Endothelial cell of umbilical vein (primary cell): ENCODE results near the gene ANKRD34A. TPM values are rescaled to one million over a fixed set of nuclear protein-coding genes. Genes with fewer than 3 reads are reported as not detected.

Source experiments
- BruUV-seq: library from RNA; stranded (reverse); fragments of 400-500 nt; replicated peaks from 2 replicates; lab custom pipeline; 2021; lab: Mats Ljungman, UMichigan
- CTCF ChIA-PET: fragments of 300-600, 350-600 bp; sonication (Branson Sonifier 250); formaldehyde crosslinking; loops from one replicate; lab custom pipeline; 2021; ENCODE audit warnings: antibody characterized with exemption, inconsistent platforms; lab: Charles Lee
- POLR2A ChIA-PET: fragments of 300-600, 350-600 bp; sonication (Branson Sonifier 250); formaldehyde crosslinking; loops from one replicate; lab custom pipeline; 2021; ENCODE audit warnings: antibody characterized with exemption, inconsistent platforms; lab: Charles Lee
- DNase-seq: peaks from one replicate; pipeline ENCODE4 v3.0.0-alpha.2; 2011; ENCODE audit warnings: low read depth, low spot score
- FAIRE-seq: peaks from 2 replicates; lab custom pipeline; 2011; peaks lifted over from hg19 to GRCh38; lab: Jason Lieb, UNC
- H2AFZ ChIP-seq: 2 replicates; pipeline ENCODE4 v1.6.0; 2012; ENCODE audit warnings: low read depth, low read length, control low read depth, inconsistent platforms
- H3K27ac ChIP-seq: 2 replicates; pipeline ENCODE4 v1.5.1; 2011; ENCODE audit warnings: low read depth, mild to moderate bottlenecking, control low read depth, low read length, moderate library complexity; ENCODE audit not compliant: insufficient read depth
- H3K27me3 ChIP-seq, 2 experiments: 2 replicates each; pipeline versions ENCODE4 v1.6.0 to v1.6.1; 2011; ENCODE audit warnings: low read length in 2 of 2, mixed read lengths in 1 of 2; ENCODE audit not compliant: control insufficient read depth in 2 of 2, insufficient read depth in 2 of 2
- H3K36me3 ChIP-seq, 2 experiments: 2 replicates in 1 of 2; 3 replicates in 1 of 2; pipeline ENCODE4 v1.5.1; 2011; ENCODE audit warnings: low read length in 2 of 2, mild to moderate bottlenecking in 1 of 2, moderate library complexity in 1 of 2; ENCODE audit not compliant: control insufficient read depth in 2 of 2, insufficient read depth in 2 of 2; ENCODE audit errors: extremely low read depth in 1 of 2
- H3K4me1 ChIP-seq: 3 replicates; pipeline ENCODE4 v1.5.1; 2011; ENCODE audit warnings: mild to moderate bottlenecking, low read length; ENCODE audit not compliant: control insufficient read depth, insufficient read depth; ENCODE audit errors: extremely low read depth
- H3K4me2 ChIP-seq: 2 replicates; pipeline ENCODE4 v1.6.1; 2011; ENCODE audit warnings: low read length, control low read depth, mixed read lengths; ENCODE audit not compliant: insufficient read depth
- H3K4me3 ChIP-seq, 3 experiments: fragments of 200-600 bp in 1 of 3; sonication (generic), shearing (Covaris generic) in 1 of 3; replicated peaks in 1 of 3; 2 replicates each; pipeline ENCODE4 v1.5.1; 2011 to 2016; ENCODE audit warnings: control low read depth in 3 of 3, low read length in 3 of 3, mild to moderate bottlenecking in 2 of 3, inconsistent platforms in 1 of 3, low read depth in 1 of 3, moderate library complexity in 1 of 3; ENCODE audit not compliant: insufficient read depth in 1 of 3
- H3K79me2 ChIP-seq: 2 replicates; pipeline ENCODE4 v1.6.0; 2012; ENCODE audit warnings: low read length, inconsistent platforms; ENCODE audit not compliant: control insufficient read depth, insufficient read depth
- H3K9ac ChIP-seq: replicated peaks from 2 replicates; pipeline ENCODE3; 2011; ENCODE audit warnings: low read length, control low read depth; ENCODE audit not compliant: insufficient read depth; ENCODE audit errors: extremely low read depth
- H3K9me1 ChIP-seq: replicated peaks from 3 replicates; pipeline ENCODE4 v1.6.0; 2011; ENCODE audit warnings: mild to moderate bottlenecking, low read length; ENCODE audit not compliant: control insufficient read depth, insufficient read depth; ENCODE audit errors: extremely low read depth
- H3K9me3 ChIP-seq: replicated peaks from 2 replicates; pipeline ENCODE4 v1.5.1; 2012; ENCODE audit warnings: low read length, inconsistent platforms; ENCODE audit not compliant: control insufficient read depth, insufficient read depth
- H4K20me1 ChIP-seq: replicated peaks from 2 replicates; pipeline ENCODE3; 2011; ENCODE audit warnings: mild to moderate bottlenecking, low read length; ENCODE audit not compliant: control insufficient read depth, insufficient read depth; ENCODE audit errors: extremely low read depth
- EZH2 ChIP-seq: IDR thresholded peaks from 2 replicates; pipeline ENCODE4 v1.6.1; 2012; ENCODE audit warnings: borderline replicate concordance, low read depth, mild to moderate bottlenecking, moderate library complexity, low read length, inconsistent platforms; ENCODE audit not compliant: severe bottlenecking
- FOS ChIP-seq: IDR thresholded peaks from 2 replicates; pipeline ENCODE4 v1.6.1; 2011; ENCODE audit warnings: mild to moderate bottlenecking, low read length, moderate library complexity, borderline replicate concordance; ENCODE audit not compliant: insufficient read depth
- GATA2 ChIP-seq: IDR thresholded peaks from 2 replicates; pipeline ENCODE4 v1.7.0; 2011; ENCODE audit warnings: low read depth, mild to moderate bottlenecking, moderate library complexity, mixed read lengths, low read length; ENCODE audit not compliant: insufficient read length, insufficient read depth
- JUN ChIP-seq: IDR thresholded peaks from 2 replicates; pipeline ENCODE4 v1.6.1; 2011; ENCODE audit warnings: borderline replicate concordance, low read depth; ENCODE audit not compliant: insufficient read length, insufficient read depth
- MYC ChIP-seq: IDR thresholded peaks from one replicate; pipeline ENCODE4 v1.6.1; 2011; ENCODE audit warnings: mild to moderate bottlenecking, low read depth, low read length
- POLR2A ChIP-seq: IDR thresholded peaks from 2 replicates; pipeline ENCODE4 v1.6.1; 2012; ENCODE audit warnings: low read depth, mild to moderate bottlenecking, control low read depth, low read length
- POLR2AphosphoS5 ChIP-seq: IDR thresholded peaks from 2 replicates; pipeline ENCODE4 v1.6.1; 2012; ENCODE audit warnings: low read depth, mild to moderate bottlenecking, control low read depth, low read length, moderate library complexity; ENCODE audit not compliant: insufficient read depth
- dilution Hi-C: fragments of 300-500 bp; cut with MboI; formaldehyde crosslinking; loops from one replicate; pipeline ENCODE4 v1.15.0; 2019; ENCODE audit warnings: low sequenced_read_pairs; ENCODE audit not compliant: extremely low pct_ligation_motif_present
- intact Hi-C: fragments of 100-400 bp; cut with micrococcal nuclease; formaldehyde crosslinking; loops from one replicate; pipeline ENCODE4 v1.10.0; 2022
- polyA plus RNA-seq, 4 experiments: library from polyadenylated mRNA; depleted of rRNA in 3 of 4; stranded (reverse) in 3 of 4; unstranded in 1 of 4; fragments of >200 nt; gene quantifications; 2 replicates each; pipeline versions ENCODE4 v1.2.1 to v1.2.3, GENCODE V29; 2011 to 2012; ENCODE audit warnings: missing spikeins in 1 of 4
- total RNA-seq: library from RNA; stranded (reverse); gene quantifications from 2 replicates; pipeline ENCODE4 v1.2.3, GENCODE V29; 2021
- TF ChIP-seq, protein P1 (sequence below), 2 donors: IDR thresholded peaks; 1 replicate in 1 of 2; 2 replicates in 1 of 2; pipeline ENCODE4 v1.5.1; 2011; ENCODE audit warnings: low read length in 2 of 2, mild to moderate bottlenecking in 2 of 2, moderate library complexity in 2 of 2, control low read depth in 1 of 2, inconsistent platforms in 1 of 2, low read depth in 1 of 2; ENCODE audit not compliant: insufficient read depth in 1 of 2; ENCODE audit errors: extremely low read depth in 1 of 2
- TF ChIP-seq, protein P2 (sequence below): IDR thresholded peaks from 2 replicates; pipeline ENCODE4 v1.6.1; 2011; ENCODE audit not compliant: insufficient read depth, insufficient read length

The ANKRD34A gene
- total and polyA plus RNA-seq, 2 donors (not counting 3 experiments of a cell fraction or from before 2014, with no cell fraction given) = 0.24 to 0.43 TPM

DNA sequence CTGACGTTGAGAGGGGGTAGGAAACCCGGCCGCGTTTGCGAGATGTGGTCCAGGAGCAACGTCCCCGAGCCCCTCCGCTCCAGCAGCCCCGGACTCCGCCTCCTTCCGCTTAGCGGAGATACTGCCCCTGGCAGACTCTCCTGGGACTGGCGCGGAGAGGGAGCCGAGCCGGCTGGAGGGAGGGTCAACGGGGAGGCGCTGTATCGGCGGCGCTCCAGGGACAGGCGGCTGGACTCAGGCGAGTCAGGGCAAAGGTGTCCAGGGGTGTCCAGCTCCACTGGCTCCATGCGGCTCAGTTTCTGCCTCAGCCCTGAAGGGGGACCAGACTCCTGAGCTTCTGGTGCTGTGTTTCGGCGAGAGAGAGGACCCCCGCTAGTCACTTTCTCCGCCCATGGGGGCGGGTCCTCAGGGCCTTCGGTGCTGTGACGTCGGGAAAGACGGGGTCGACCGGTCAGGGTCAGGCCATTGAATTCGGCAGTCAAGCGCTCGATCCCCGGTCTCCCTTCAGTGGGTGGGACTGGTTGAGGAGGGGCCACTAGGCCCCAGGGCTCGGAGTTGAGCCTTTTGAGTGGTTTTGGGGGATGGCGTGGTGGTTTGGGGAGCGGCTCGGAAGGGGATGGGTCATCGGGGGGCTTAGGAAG is 3.8 kb downstream of the ANKRD34A start:
- FAIRE-seq = peak; percentile 87
- H3K9me3 ChIP-seq = no peaks in the 10 kb centered on the region
- no peaks in the 10 kb centered on the region for H4K20me1 ChIP-seq
- ChIA-PET CTCF (interaction anchor here (1.5 kb wide), 1 partner anchor 47 kb away, joined by 4 read pairs; no protein-coding TSS in a partner anchor), POLR2A (no interaction called here)
- TF ChIP-seq POLR2AphosphoS5 = peak; percentile 54
- no peak for TF ChIP-seq JUN
- peak overlapping the region; percentile 86 for H3K4me2 ChIP-seq
- peak overlapping the region; percentile 95 for H2AFZ ChIP-seq
- DNase-seq = peak; percentile 72
- no peaks in the 10 kb centered on the region for H3K36me3 ChIP-seq
- H3K27ac ChIP-seq = no peak overlapping the region
- H3K9me1 ChIP-seq = no peaks in the 10 kb centered on the region
- no peaks in the 10 kb centered on the region for H3K27me3 ChIP-seq
- H3K4me1 ChIP-seq = peaks cover 51% of the 10 kb centered on the region
- dilution Hi-C loops = no loop called here
- no TSS peak for BruUV-seq
- H3K4me3 ChIP-seq = peak overlapping the region; percentile 32 to 75 (median 73)
- H3K79me2 ChIP-seq = peaks cover 17% of the 10 kb centered on the region
- peak overlapping the region; percentile 53 for H3K9ac ChIP-seq
- intact Hi-C loops = no loop called here

DNA sequence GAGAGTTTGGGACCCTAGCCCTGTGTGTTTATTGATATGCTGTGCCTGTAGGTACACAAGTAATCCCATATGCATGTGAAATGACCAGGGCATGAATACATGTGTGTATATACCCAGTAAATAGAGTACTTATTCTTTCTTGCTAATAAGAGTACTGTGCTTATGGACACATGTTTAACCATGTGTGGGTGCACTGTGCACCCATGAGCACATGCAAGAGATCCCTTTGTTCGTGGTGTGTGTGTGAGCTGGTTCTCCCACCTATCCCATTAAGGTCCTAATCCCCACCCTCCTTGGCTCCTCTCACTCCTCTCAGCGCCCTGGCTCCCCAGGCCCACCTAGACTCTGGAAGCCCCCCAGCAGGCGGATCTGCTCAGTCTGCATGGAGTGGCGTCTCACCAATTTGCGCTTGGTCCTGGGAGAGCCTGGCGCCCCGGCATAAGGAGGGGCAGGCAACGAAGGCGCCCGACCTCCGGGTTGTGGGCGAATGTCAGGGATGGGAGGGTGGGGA is 4.4 kb downstream of the ANKRD34A start:
- H3K9ac ChIP-seq = no peak overlapping the region

More for the DNA sequence above, 4.4 kb downstream of the ANKRD34A start:
- intact Hi-C loops = loop anchor here (5.0 kb wide), 1 partner anchor 53 kb away; no protein-coding TSS in a partner anchor
- FAIRE-seq = no peak
- Histone ChIP-seq H3K27ac (no peak overlapping the region), H3K4me2 (no peak overlapping the region), H3K79me2 (peaks cover 23% of the 10 kb centered on the region), H2AFZ (peak overlapping the region; percentile 95), H3K4me3 (peak overlapping the region in 1 of 3 experiments; percentile 32), H3K9me3 (no peaks in the 10 kb centered on the region), H3K27me3 (no peaks in the 10 kb centered on the region), H4K20me1 (no peaks in the 10 kb centered on the region), H3K4me1 (peaks cover 57% of the 10 kb centered on the region), H3K9me1 (no peaks in the 10 kb centered on the region), H3K36me3 (no peaks in the 10 kb centered on the region)
- no peak for DNase-seq
- POLR2A ChIA-PET = no interaction called here
- CTCF ChIA-PET = interaction anchor here (1.5 kb wide), 1 partner anchor 47 kb away, joined by 4 read pairs; no protein-coding TSS in a partner anchor
- dilution Hi-C loops = no loop called here
- BruUV-seq = no TSS peak
- no peak for TF ChIP-seq FOS
- TF ChIP-seq, protein P1, sequence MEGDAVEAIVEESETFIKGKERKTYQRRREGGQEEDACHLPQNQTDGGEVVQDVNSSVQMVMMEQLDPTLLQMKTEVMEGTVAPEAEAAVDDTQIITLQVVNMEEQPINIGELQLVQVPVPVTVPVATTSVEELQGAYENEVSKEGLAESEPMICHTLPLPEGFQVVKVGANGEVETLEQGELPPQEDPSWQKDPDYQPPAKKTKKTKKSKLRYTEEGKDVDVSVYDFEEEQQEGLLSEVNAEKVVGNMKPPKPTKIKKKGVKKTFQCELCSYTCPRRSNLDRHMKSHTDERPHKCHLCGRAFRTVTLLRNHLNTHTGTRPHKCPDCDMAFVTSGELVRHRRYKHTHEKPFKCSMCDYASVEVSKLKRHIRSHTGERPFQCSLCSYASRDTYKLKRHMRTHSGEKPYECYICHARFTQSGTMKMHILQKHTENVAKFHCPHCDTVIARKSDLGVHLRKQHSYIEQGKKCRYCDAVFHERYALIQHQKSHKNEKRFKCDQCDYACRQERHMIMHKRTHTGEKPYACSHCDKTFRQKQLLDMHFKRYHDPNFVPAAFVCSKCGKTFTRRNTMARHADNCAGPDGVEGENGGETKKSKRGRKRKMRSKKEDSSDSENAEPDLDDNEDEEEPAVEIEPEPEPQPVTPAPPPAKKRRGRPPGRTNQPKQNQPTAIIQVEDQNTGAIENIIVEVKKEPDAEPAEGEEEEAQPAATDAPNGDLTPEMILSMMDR (IDR thresholded peaks at IDR 0.05; ENCODE audit: extremely low read depth in 1 of 2, insufficient read depth in 1 of 2, low read depth in 1 of 2, low read length in 2 of 2) = no peak
- no peak for TF ChIP-seq EZH2
- TF ChIP-seq JUN = no peak
- no peak for TF ChIP-seq MYC
- TF ChIP-seq GATA2 = no peak
- TF ChIP-seq POLR2AphosphoS5 = no peak
- TF ChIP-seq, protein P2, sequence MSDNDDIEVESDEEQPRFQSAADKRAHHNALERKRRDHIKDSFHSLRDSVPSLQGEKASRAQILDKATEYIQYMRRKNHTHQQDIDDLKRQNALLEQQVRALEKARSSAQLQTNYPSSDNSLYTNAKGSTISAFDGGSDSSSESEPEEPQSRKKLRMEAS = no peak
- no peak for TF ChIP-seq POLR2A
